HEK293 (cell line): ENCODE data around the gene CHST3.

ENCODE experiments used
- CTCF ChIA-PET: fragments of 350-600 bp; formaldehyde crosslinking; extraction: SDS; loops from one replicate; lab custom pipeline; 2021; ENCODE audit warnings: antibody characterized with exemption; lab: Yijun Ruan, JAX
- POLR2A ChIA-PET: fragments of 300-600 bp; formaldehyde crosslinking; extraction: SDS; loops from one replicate; lab custom pipeline; 2020; ENCODE audit warnings: antibody characterized with exemption, inconsistent platforms; lab: Yijun Ruan, JAX
- H3K27ac ChIP-seq: fragments of 200-500 bp; sonication (Bioruptor generic); 2 replicates; pipeline ENCODE4 v1.5.1; 2014; ENCODE audit warnings: low read depth, low read length, control low read depth, inconsistent platforms; ENCODE audit errors: extremely low read depth
- H3K36me3 ChIP-seq, 2 experiments: fragments of 200-500 bp in 1 of 2; sonication (Bioruptor generic) in 1 of 2; 1 replicate in 1 of 2; 2 replicates in 1 of 2; pipeline ENCODE4 v1.5.1; 2014 to 2017; ENCODE audit warnings: inconsistent platforms in 2 of 2, low read length in 2 of 2; ENCODE audit not compliant: control insufficient read depth in 2 of 2, insufficient read depth in 1 of 2
- H3K4me1 ChIP-seq: fragments of 200-500 bp; sonication (Bioruptor generic); 2 replicates; pipeline ENCODE4 v1.5.1; 2014; ENCODE audit warnings: mild to moderate bottlenecking, low read length, inconsistent platforms; ENCODE audit not compliant: control insufficient read depth, insufficient read depth
- H3K4me3 ChIP-seq: 2 replicates; pipeline ENCODE4 v1.5.1; 2011; ENCODE audit warnings: low read depth, mild to moderate bottlenecking, control low read depth, low read length, moderate library complexity
- H3K9me3 ChIP-seq: fragments of 200-500 bp; sonication (Bioruptor generic); 2 replicates; pipeline ENCODE4 v1.5.1; 2014; ENCODE audit warnings: low read depth, low read length, inconsistent platforms; ENCODE audit not compliant: control insufficient read depth, insufficient read depth
- CTCF ChIP-seq: fragments of 450-650 bp; formaldehyde crosslinking; IDR thresholded peaks from 2 replicates; pipeline ENCODE4 v1.5.1; 2016; ENCODE audit warnings: missing biosample characterization, missing genetic modification characterization
- EGR2 ChIP-seq: fragments of 450-650 bp; formaldehyde crosslinking; IDR thresholded peaks from 2 replicates; pipeline ENCODE4 v1.5.1; 2016; ENCODE audit warnings: low read depth, missing biosample characterization, missing genetic modification characterization
- KLF9 ChIP-seq: fragments of 450-650 bp; formaldehyde crosslinking; IDR thresholded peaks from 2 replicates; pipeline ENCODE4 v1.5.1; 2016; ENCODE audit warnings: missing biosample characterization, missing genetic modification characterization, low read depth
- MYNN ChIP-seq: fragments of 450-650 bp; formaldehyde crosslinking; IDR thresholded peaks from 2 replicates; pipeline ENCODE4 v1.5.1; 2016; ENCODE audit warnings: missing biosample characterization, missing genetic modification characterization, borderline replicate concordance
- OVOL3 ChIP-seq: fragments of 450-650 bp; formaldehyde crosslinking; IDR thresholded peaks from 2 replicates; pipeline ENCODE4 v1.5.1; 2016; ENCODE audit warnings: missing biosample characterization, missing genetic modification characterization
- SCRT2 ChIP-seq: fragments of 450-650 bp; formaldehyde crosslinking; IDR thresholded peaks from 2 replicates; pipeline ENCODE4 v1.5.1; 2016; ENCODE audit warnings: missing biosample characterization, missing genetic modification characterization
- ZFP37 ChIP-seq: fragments of 450-650 bp; formaldehyde crosslinking; IDR thresholded peaks from 2 replicates; pipeline ENCODE4 v1.5.1; 2016; ENCODE audit warnings: missing biosample characterization, missing genetic modification characterization
- ZNF112 ChIP-seq: fragments of 450-650 bp; formaldehyde crosslinking; IDR thresholded peaks from 2 replicates; pipeline ENCODE4 v1.5.0; 2017; ENCODE audit warnings: missing biosample characterization, missing genetic modification characterization
- ZNF146 ChIP-seq: fragments of 450-650 bp; formaldehyde crosslinking; IDR thresholded peaks from 2 replicates; pipeline ENCODE4 v1.5.1; 2016; ENCODE audit warnings: missing biosample characterization, missing genetic modification characterization
- ZNF155 ChIP-seq: fragments of 450-650 bp; formaldehyde crosslinking; IDR thresholded peaks from 2 replicates; pipeline ENCODE4 v1.5.1; 2016; ENCODE audit warnings: missing biosample characterization, missing genetic modification characterization
- ZNF19 ChIP-seq: fragments of 450-650 bp; formaldehyde crosslinking; IDR thresholded peaks from 2 replicates; pipeline ENCODE4; 2016; ENCODE audit warnings: missing biosample characterization, missing genetic modification characterization, low read depth
- ZNF23 ChIP-seq: fragments of 450-650 bp; formaldehyde crosslinking; IDR thresholded peaks from 2 replicates; pipeline ENCODE4 v1.5.1; 2016; ENCODE audit warnings: missing biosample characterization, missing genetic modification characterization, borderline replicate concordance
- ZNF335 ChIP-seq: fragments of 450-650 bp; formaldehyde crosslinking; conservative IDR thresholded peaks from 2 replicates; pipeline ENCODE4 v1.5.1; 2016; ENCODE audit warnings: missing biosample characterization, missing genetic modification characterization
- ZNF394 ChIP-seq: fragments of 450-650 bp; formaldehyde crosslinking; IDR thresholded peaks from 2 replicates; pipeline ENCODE4 v1.5.1; 2016; ENCODE audit warnings: missing biosample characterization, missing genetic modification characterization, mild to moderate bottlenecking, moderate library complexity, borderline replicate concordance
- ZNF433 ChIP-seq: fragments of 450-650 bp; formaldehyde crosslinking; IDR thresholded peaks from 2 replicates; pipeline ENCODE4 v1.5.1; 2016; ENCODE audit warnings: missing biosample characterization, missing genetic modification characterization, low read depth
- ZNF501 ChIP-seq: fragments of 450-650 bp; formaldehyde crosslinking; IDR thresholded peaks from 2 replicates; pipeline ENCODE4 v1.5.1; 2016; ENCODE audit warnings: missing biosample characterization, missing genetic modification characterization
- ZNF518A ChIP-seq: fragments of 450-650 bp; formaldehyde crosslinking; conservative IDR thresholded peaks from 2 replicates; pipeline ENCODE4 v1.5.1; 2016; ENCODE audit warnings: low read depth, missing biosample characterization, missing genetic modification characterization
- ZNF600 ChIP-seq: fragments of 450-650 bp; formaldehyde crosslinking; IDR thresholded peaks from 2 replicates; pipeline ENCODE4 v1.5.1; 2016; ENCODE audit warnings: missing biosample characterization, missing genetic modification characterization
- ZNF707 ChIP-seq: fragments of 450-650 bp; formaldehyde crosslinking; IDR thresholded peaks from 2 replicates; pipeline ENCODE4 v1.5.1; 2016; ENCODE audit warnings: missing biosample characterization, missing genetic modification characterization
- ZNF791 ChIP-seq: fragments of 450-650 bp; formaldehyde crosslinking; IDR thresholded peaks from 2 replicates; pipeline ENCODE4 v1.5.1; 2016; ENCODE audit warnings: missing biosample characterization, missing genetic modification characterization
- ZSCAN23 ChIP-seq: fragments of 450-650 bp; formaldehyde crosslinking; IDR thresholded peaks from 2 replicates; pipeline ENCODE4 v1.5.1; 2016; ENCODE audit warnings: missing biosample characterization, missing genetic modification characterization
- TF ChIP-seq, protein P1 (sequence below): fragments of 450-650 bp; IDR thresholded peaks from 2 replicates; pipeline ENCODE4 v1.5.1; 2018; ENCODE audit warnings: missing biosample characterization, missing genetic modification characterization
- TF ChIP-seq, protein P2 (sequence below): fragments of 450-650 bp; formaldehyde crosslinking; IDR thresholded peaks from 2 replicates; pipeline ENCODE4 v1.5.1; 2016; ENCODE audit warnings: missing biosample characterization, missing genetic modification characterization, borderline replicate concordance

Gene CHST3

GRCh38 chr10:71920540-71921323, 43.5 kb upstream of the CHST3 start (continued):
- no peak for TF ChIP-seq ZNF23
- no peak; the same call in 1 of the 2 replicates for TF ChIP-seq ZFP37 (tag by site-specific recombination)
- TF ChIP-seq ZNF707, result no peak
- no peak for TF ChIP-seq CTCF (tag by site-specific recombination)
- no peak for TF ChIP-seq OVOL3 (tag by site-specific recombination)
- TF ChIP-seq, protein P1, sequence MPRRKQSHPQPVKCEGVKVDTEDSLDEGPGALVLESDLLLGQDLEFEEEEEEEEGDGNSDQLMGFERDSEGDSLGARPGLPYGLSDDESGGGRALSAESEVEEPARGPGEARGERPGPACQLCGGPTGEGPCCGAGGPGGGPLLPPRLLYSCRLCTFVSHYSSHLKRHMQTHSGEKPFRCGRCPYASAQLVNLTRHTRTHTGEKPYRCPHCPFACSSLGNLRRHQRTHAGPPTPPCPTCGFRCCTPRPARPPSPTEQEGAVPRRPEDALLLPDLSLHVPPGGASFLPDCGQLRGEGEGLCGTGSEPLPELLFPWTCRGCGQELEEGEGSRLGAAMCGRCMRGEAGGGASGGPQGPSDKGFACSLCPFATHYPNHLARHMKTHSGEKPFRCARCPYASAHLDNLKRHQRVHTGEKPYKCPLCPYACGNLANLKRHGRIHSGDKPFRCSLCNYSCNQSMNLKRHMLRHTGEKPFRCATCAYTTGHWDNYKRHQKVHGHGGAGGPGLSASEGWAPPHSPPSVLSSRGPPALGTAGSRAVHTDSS (tag by site-specific recombination), result no peak
- TF ChIP-seq ZNF19 (tag by site-specific recombination), result no peak
- no peak for TF ChIP-seq ZNF394 (tag by site-specific recombination)
- TF ChIP-seq ZNF155 (tag by site-specific recombination), result no peak
- no peak for TF ChIP-seq EGR2 (tag by site-specific recombination)
- TF ChIP-seq KLF9 (tag by site-specific recombination), result no peak
- no peak for TF ChIP-seq ZSCAN23 (tag by site-specific recombination)
- TF ChIP-seq ZNF791 (tag by site-specific recombination), result no peak
- TF ChIP-seq, protein P2, sequence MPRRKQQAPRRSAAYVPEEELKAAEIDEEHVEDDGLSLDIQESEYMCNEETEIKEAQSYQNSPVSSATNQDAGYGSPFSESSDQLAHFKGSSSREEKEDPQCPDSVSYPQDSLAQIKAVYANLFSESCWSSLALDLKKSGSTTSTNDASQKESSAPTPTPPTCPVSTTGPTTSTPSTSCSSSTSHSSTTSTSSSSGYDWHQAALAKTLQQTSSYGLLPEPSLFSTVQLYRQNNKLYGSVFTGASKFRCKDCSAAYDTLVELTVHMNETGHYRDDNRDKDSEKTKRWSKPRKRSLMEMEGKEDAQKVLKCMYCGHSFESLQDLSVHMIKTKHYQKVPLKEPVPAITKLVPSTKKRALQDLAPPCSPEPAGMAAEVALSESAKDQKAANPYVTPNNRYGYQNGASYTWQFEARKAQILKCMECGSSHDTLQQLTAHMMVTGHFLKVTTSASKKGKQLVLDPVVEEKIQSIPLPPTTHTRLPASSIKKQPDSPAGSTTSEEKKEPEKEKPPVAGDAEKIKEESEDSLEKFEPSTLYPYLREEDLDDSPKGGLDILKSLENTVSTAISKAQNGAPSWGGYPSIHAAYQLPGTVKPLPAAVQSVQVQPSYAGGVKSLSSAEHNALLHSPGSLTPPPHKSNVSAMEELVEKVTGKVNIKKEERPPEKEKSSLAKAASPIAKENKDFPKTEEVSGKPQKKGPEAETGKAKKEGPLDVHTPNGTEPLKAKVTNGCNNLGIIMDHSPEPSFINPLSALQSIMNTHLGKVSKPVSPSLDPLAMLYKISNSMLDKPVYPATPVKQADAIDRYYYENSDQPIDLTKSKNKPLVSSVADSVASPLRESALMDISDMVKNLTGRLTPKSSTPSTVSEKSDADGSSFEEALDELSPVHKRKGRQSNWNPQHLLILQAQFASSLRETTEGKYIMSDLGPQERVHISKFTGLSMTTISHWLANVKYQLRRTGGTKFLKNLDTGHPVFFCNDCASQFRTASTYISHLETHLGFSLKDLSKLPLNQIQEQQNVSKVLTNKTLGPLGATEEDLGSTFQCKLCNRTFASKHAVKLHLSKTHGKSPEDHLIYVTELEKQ (tag by site-specific recombination), result peak; percentile 24; the same call in 1 of the 2 replicates
- peak; percentile 37; the same call in 1 of the 2 replicates for TF ChIP-seq ZNF600 (tag by site-specific recombination)
- TF ChIP-seq ZNF433 (tag by site-specific recombination), result no peak
- no peak for TF ChIP-seq ZNF501 (tag by site-specific recombination)
- no peak for TF ChIP-seq ZNF146
- no peak for TF ChIP-seq ZNF112
- TF ChIP-seq, all 188 proteins: peak for 14

DNA sequence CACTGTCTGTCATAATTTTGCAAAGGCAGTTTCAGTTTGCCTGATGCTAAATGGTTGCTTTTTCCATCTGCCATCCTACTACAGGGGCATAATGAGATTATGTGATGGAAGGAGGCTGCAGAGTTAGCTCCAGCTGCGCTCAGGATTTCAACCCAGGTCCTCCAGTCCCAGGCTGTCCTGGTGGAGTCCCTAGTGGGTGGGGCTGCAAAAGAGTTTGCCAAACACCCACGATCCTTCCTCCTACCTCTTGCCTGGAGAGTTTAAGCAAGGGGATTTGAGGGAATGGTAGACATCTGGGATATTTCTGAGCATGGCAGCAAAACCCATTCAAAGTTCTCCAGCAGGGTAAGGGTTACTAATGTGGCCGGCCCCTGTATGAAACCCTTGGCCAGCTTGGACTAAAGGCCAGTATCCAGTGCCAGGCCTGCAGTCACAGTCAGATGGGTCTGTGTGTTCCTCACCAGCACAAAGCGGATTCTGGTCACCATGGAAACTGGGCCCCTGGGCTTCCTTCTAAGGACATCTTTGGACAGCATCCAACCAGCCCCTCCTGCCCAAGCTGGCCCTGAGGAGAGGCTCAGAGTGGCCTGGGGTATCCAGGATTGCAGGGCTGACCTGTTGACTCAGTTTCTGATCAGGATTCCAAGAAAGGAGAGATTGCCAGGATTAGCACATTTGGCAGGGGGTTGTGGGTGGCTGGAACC, 42.7 kb upstream of the CHST3 start:
- ChIA-PET POLR2A (no interaction called here), CTCF (interaction anchor here (0.6 to 0.7 kb wide), 3 partner anchors 26 to 78 kb away, joined by 3 to 5 read pairs (median 3); no protein-coding TSS in a partner anchor)
- Histone ChIP-seq H3K9me3 (no peaks in the 10 kb centered on the region), H3K36me3 (no peaks in the 10 kb centered on the region), H3K4me3 (no peak overlapping the region), H3K27ac (no peak overlapping the region), H3K4me1 (peaks cover 11% of the 10 kb centered on the region; the same call in 1 of the 2 replicates)
- TF ChIP-seq MYNN (tag by site-specific recombination) (no peak), SCRT2 (tag by site-specific recombination) (peak; percentile 79), ZNF146 (no peak), ZNF335 (tag by site-specific recombination) (no peak), ZNF518A (tag by site-specific recombination) (no peak)
